HFF-Myc (cell line): ENCODE data around the gene FN3K.

Source experiments
- DNase-seq: peaks from one replicate; pipeline ENCODE4 v3.0.0-alpha.2; 2011; ENCODE audit warnings: low read depth; ENCODE audit errors: extremely low read depth
- H3K4me3 ChIP-seq: replicated peaks from 2 replicates; pipeline ENCODE4 v1.5.1; 2011; ENCODE audit warnings: low read depth, mild to moderate bottlenecking, control low read depth, low read length
- CTCF ChIP-seq: IDR thresholded peaks from 2 replicates; pipeline ENCODE4 v1.5.1; 2012; ENCODE audit warnings: mild to moderate bottlenecking, low read depth, low read length, control low read depth; ENCODE audit errors: missing control alignments

FN3K gene

GRCh38 chr17:82691714-82692113 lies 43.7 kb upstream of the FN3K start:
- TF ChIP-seq CTCF = no peak
- no peak overlapping the region for H3K4me3 ChIP-seq
- no peak for DNase-seq

- no peak for TF ChIP-seq CTCF
- no peak for DNase-seq
- no peak overlapping the region for H3K4me3 ChIP-seq
Measured at GRCh38 chr17:82692268-82692667, 43.1 kb upstream of the FN3K start.

GRCh38 chr17:82693168-82693867 lies 42.1 kb upstream of the FN3K start:
- no peak for DNase-seq
- no peak for TF ChIP-seq CTCF
- H3K4me3 ChIP-seq = no peak overlapping the region

- TF ChIP-seq CTCF = no peak
- H3K4me3 ChIP-seq = no peak overlapping the region
- no peak for DNase-seq
Measured at GRCh38 chr17:82694647-82695046, 40.8 kb upstream of the FN3K start.

- TF ChIP-seq CTCF = no peak
- no peak overlapping the region for H3K4me3 ChIP-seq
Measured at GRCh38 chr17:82696259-82696658, 39.2 kb upstream of the FN3K start.

GRCh38 chr17:82696916-82697807 lies 38.3 kb upstream of the FN3K start:
- H3K4me3 ChIP-seq = peak overlapping the region; percentile 49
- no peak for TF ChIP-seq CTCF
- DNase-seq = no peak

More at GRCh38 chr17:82696259-82696658, 39.2 kb upstream of the FN3K start:
- no peak for DNase-seq
